ENCODE results near the gene MLF2.

The MLF2 gene

GRCh38 chr12:6753772-6754356, 923 bp upstream of the MLF2 start:
- TF ChIP-seq CTCF (IDR thresholded peaks at IDR 0.05; ENCODE audit: insufficient read depth, missing control alignments): no peak
- DNase-seq (ENCODE audit: insufficient read length, low spot score): no peak

GRCh38 chr12:6752167-6752920, 597 bp downstream of the MLF2 start:
- peak; percentile 26 for TF ChIP-seq CTCF (IDR thresholded peaks at IDR 0.05; ENCODE audit: insufficient read depth, missing control alignments)
- FAIRE-seq (no peak), DNase-seq (ENCODE audit: insufficient read length, low spot score) (no peak)

More at GRCh38 chr12:6753772-6754356, 923 bp upstream of the MLF2 start:
- no peak for FAIRE-seq

GRCh38 chr12:6751767-6752166, 1.2 kb downstream of the MLF2 start:
- TF ChIP-seq CTCF (IDR thresholded peaks at IDR 0.05; ENCODE audit: insufficient read depth, missing control alignments): no peak
- FAIRE-seq: no peak

GRCh38 chr12:6750506-6750905, 2.4 kb downstream of the MLF2 start:
- DNase-seq (ENCODE audit: insufficient read length, low spot score): no peak
- no peak for FAIRE-seq
- no peak for TF ChIP-seq CTCF (IDR thresholded peaks at IDR 0.05; ENCODE audit: insufficient read depth, missing control alignments)

More at GRCh38 chr12:6751767-6752166, 1.2 kb downstream of the MLF2 start:
- DNase-seq (ENCODE audit: insufficient read length, low spot score): no peak

GRCh38 chr12:6748761-6749160, 4.2 kb downstream of the MLF2 start:
- no peak for FAIRE-seq
- no peak for TF ChIP-seq CTCF (IDR thresholded peaks at IDR 0.05; ENCODE audit: insufficient read depth, missing control alignments)
- no peak for DNase-seq (ENCODE audit: insufficient read length, low spot score)

- FAIRE-seq: no peak
- TF ChIP-seq CTCF (IDR thresholded peaks at IDR 0.05; ENCODE audit: insufficient read depth, missing control alignments): no peak
- no peak for DNase-seq (ENCODE audit: insufficient read length, low spot score)
Observed at GRCh38 chr12:6747216-6747615, 5.7 kb downstream of the MLF2 start.

All from D721Med (cell line).